ENCODE results near the gene MOCOS. TPM values are rescaled to one million over a fixed set of nuclear protein-coding genes. Genes with fewer than 3 reads are reported as not detected.

The MOCOS gene
- total RNA-seq, 1 donor from 2014 or later, result 7.0 TPM

DNA sequence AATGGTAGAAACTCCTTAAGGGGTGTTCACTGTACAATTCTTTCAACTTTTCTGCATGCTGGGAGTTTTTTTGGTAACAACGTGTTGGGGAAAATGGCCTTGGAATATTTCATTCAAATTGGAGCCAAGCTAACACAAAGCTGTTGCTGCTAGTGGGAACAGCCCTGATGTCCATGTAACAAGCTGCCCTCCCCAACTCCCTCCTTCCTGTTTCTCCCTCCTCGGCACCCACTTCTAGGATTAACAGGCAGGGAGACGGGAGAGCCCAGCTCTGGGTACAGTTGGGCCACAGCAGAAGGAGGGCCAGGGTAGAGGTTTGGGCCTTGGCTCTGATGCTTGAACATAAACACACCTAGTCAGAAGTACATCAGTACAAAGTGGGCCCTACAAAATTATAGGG is 9.4 kb upstream of the MOCOS start:
- DNase-seq (ENCODE audit: low spot score), result no peak

DNA sequence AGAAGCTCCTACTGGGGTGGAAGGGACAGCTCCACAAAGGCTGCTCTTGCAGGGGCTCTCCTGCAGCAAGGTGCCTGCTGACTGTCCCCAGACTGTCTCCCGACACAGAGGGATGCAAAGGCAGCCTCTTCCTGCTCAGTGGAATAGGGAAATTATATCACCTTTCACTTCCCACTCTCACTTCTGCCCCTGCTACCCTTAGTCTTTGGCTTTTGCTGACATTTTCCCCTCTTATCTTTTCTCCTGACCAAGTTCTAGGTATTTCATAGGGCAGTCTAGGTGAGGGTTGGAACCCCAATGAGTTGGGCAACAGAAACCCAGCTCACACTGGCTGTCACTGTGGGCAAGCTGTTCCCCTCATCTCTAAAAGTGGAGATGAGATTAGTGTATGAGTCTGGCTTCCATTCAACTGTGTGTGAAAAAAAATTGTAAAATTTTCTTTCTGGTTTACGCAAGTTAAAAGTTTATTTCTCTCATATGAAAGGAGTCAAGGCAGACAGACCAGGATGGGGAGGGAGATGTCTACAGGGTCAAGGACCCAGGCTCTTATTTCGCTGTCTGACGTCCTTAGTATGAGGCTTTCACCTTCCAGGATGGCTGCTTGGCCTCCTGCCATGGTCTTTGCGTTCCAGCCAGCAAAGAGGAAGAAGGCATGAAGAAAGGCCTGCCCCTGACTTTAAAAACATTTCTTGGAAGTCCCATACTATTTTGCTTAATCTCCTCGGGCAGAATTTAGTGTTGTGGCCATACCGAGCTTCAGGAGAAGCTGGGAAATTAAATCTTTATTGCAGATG is 7.5 kb upstream of the MOCOS start:
- DNase-seq (ENCODE audit: low spot score), result peak; percentile 91

- DNase-seq (ENCODE audit: low spot score), result no peak
Observed at GRCh38 chr18:36181441-36181840, 5.9 kb upstream of the MOCOS start.

GRCh38 chr18:36181898-36182506 is 5.3 kb upstream of the MOCOS start:
- DNase-seq (ENCODE audit: low spot score), result no peak

DNA sequence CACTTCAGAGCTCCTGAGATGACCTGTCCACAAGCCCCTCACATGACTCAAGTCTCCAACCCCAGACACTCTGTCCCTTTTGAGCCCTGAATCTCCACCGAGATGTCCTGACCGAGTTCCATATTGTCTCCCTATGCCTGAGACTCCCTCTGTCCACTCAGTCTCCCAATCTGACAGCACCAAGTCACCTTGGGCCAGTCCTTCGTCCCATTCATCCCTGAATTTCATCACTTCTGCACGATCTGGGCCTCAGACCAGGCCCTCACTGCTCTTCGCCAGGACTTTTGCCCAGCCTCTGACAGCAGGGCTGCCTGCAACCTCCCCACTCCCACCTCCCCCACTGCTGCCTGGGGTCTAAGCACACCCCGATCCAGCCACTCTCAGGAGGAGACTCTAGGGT is 4.3 kb upstream of the MOCOS start:
- DNase-seq (ENCODE audit: low spot score), result no peak

- DNase-seq (ENCODE audit: low spot score), result no peak
Observed at GRCh38 chr18:36183987-36184386, 3.3 kb upstream of the MOCOS start.

DNA sequence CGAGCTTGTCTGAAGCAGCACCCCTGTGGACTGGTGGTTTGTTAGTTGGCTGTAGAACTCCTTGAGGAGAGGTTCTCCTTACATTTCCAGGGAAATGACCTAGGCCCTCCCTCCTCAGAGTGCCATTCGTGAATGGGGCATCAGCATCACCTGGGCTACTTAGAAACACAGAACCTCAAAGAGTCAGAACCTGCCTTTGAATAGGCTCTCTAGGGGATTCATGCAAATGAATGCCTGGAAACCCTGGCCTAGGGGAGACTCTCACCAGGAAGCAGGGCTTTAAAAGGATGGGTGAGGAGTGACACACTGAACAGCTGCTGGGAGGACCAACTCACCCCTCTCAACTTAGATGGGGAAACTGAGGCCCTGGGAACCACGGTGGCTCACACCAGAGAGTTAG is 2.1 kb upstream of the MOCOS start:
- DNase-seq (ENCODE audit: low spot score), result no peak

GRCh38 chr18:36185901-36186460 is 1.3 kb upstream of the MOCOS start:
- DNase-seq (ENCODE audit: low spot score), result no peak

DNA sequence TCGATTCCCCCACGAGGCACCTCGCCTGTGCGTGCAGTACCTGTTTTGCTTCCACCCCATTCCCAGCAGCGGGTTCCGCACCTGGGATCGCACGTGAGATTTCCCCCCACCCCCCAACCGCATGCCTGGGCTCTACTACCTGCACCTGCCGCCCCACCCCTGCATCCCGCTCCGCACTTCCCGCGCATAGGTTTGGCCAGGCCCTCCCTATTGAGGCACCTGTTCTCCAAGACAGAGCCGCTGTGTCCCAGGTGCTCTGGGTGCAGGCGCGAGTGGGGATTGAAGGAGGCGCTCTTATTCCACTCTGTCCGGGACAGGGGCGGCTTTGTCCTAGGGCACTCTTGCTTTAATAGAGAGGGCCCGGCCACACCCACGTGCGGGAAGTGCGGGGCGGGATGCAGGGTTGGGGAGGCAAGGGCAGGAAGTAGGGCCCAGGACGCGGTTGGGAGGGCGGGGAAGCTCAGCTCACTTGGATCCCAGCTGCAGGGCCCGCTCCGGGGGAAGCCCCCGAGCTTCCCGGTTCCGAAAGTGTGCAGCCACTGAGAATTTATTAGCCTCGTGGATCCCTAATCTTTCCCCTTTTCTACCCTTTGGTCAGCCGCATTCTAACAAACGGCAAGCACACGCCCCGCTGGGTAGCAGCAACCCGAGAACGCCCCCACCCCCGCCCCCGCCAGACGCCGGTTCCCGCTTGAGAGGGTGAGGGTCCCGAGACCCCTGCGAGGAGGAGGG is 670 bp upstream of the MOCOS start:
- DNase-seq (ENCODE audit: low spot score), result no peak

- no peak for DNase-seq (ENCODE audit: low spot score)
Observed at GRCh38 chr18:36187826-36188721, 777 bp downstream of the MOCOS start.

DNA sequence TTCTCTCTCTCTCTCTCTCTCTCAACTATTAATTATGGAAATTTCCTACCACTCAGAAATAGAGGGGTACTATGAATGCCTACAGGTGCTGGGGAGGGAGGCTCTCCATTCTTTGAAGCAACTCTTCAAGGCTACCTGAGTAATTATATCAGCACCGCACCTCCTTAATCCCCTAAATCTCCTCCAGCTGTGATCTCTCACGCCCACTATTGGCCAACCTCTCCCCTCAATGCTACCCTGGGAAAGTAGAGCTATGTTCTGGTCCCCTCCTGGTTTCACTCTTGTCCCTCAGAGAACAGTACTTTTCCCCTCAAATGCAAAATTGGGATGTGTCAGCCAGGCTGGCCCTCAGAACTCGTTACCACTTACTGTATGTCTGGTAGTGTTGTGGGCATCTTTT is 1.6 kb downstream of the MOCOS start:
- DNase-seq (ENCODE audit: low spot score), result no peak

DNA sequence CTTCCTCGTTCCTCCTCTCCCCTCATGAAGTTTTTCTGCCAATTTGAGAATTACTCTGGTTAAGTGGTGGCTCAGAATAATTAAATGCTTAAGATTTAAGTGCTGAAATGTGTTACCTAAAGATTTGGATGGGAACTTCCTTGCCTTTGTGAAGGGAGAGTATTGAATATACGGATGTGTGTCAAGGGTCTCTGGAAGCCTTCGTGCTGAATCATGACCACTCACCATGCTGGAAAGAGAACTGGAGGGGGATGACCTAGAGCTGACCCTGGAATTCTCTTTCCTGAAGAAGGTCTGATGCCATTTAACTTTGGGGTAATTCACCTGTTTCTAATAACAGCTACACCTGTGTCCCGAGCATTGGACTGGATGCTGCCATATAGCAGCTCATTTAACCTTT is 2.2 kb downstream of the MOCOS start:
- DNase-seq (ENCODE audit: low spot score), result no peak

GRCh38 chr18:36191286-36191685 is 4.0 kb downstream of the MOCOS start:
- no peak for DNase-seq (ENCODE audit: low spot score)

GRCh38 chr18:36191711-36192110 is 4.4 kb downstream of the MOCOS start:
- DNase-seq (ENCODE audit: low spot score), result no peak

DNA sequence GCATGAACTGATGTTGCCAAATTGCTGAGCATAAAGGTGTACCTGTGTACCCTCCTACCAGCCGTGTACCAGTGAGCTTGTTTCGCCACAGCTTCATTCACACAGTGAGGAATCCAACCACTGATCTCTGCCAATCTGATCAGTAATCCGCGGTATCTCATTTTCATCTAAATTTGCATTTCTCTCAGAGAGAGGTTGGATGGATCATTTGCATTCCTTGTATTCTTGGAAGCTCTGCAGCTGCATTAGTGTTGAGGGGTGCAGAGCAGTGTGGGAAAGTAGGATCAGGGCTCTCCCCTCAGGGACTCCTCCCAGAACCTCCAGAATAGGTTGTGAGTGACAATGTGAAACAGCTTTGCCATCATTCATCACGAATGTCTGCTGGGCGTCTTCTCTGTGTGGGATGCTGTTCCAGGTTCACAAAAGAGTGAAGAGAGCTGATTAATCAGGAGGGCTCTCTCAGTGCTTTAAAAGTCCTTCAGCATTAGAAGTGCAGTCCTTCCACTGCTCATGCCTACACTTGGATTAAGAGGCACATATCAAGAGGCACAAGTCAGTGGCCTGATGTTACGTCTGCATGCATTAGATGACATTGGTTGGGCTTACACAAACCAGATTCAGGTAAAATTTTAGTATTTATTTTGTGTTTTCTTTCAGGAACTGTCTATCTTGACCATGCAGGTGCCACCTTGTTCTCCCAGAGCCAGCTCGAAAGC is 7.5 kb downstream of the MOCOS start:
- DNase-seq (ENCODE audit: low spot score), result no peak

- no peak for DNase-seq (ENCODE audit: low spot score)
Observed at GRCh38 chr18:36195427-36196122, 8.3 kb downstream of the MOCOS start.

GRCh38 chr18:36196238-36196995 is 9.1 kb downstream of the MOCOS start:
- no peak for DNase-seq (ENCODE audit: low spot score)

DNA sequence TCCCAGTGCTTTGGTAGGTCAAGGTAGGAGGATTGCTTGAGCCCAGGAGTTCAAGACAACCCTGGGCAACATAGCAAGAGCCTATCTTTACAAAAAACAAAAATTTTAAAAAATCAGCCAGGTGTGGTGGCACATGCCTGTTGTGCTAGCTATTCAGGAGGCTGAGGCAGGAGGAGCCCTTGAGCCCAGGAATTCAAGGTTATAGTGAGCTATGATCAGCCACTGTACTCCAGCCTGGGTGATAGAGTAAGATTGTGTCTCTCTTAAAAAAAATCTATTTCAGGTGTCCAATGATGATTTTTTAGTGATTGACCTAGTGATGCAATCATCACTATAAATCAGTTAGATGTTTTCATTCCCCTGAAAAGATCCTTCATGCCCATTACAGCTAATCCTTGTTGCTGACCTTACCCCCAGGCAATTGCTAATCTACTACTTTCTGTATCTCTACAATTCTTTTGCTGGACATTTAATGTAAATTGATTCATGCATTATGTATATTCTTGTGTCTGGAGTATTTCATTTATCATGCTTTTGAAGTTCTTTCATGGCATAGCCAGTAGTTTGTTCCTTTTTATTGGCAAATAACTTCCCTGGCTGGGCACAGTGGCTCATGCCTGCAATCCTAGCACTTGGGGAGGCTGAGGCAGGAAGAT is 10.3 kb downstream of the MOCOS start:
- DNase-seq (ENCODE audit: low spot score), result no peak
